ENCODE measurements around the gene RASL11A.

DNA sequence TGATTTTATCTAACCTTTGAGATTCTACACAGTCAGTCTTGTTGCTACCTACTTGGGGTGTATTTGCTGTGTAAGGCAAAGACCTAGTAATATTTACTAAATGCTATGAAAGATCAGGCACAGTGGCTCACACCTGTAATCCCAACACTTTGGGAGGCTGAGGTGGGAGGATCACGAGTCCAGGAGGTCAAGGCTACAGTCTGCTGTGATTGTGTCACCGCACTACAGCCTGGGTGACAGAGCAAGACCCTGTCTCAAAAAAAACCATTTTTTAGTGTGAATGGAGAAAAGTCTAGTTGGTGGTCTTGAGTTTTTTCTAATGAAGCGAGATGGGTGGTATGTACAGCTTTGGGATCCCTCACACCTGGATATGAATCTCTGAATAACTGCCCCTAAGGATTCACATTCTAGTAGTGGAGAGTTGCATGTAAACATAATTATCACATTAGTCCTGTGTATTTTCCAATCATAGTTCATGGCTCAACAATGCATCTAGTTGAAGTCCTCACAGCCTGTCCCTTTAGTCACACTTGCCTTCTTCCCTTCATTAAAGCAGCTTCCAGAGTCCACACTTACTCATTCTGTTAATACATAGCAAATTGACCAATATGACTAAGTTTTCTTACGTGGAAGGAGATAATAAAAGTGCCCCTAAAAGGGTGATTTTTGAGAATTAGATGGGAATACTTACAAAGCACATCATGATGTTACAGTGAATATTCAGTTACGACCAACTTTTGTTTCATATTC is 11.8 kb upstream of the RASL11A start:
- TF ChIP-seq, protein P1, sequence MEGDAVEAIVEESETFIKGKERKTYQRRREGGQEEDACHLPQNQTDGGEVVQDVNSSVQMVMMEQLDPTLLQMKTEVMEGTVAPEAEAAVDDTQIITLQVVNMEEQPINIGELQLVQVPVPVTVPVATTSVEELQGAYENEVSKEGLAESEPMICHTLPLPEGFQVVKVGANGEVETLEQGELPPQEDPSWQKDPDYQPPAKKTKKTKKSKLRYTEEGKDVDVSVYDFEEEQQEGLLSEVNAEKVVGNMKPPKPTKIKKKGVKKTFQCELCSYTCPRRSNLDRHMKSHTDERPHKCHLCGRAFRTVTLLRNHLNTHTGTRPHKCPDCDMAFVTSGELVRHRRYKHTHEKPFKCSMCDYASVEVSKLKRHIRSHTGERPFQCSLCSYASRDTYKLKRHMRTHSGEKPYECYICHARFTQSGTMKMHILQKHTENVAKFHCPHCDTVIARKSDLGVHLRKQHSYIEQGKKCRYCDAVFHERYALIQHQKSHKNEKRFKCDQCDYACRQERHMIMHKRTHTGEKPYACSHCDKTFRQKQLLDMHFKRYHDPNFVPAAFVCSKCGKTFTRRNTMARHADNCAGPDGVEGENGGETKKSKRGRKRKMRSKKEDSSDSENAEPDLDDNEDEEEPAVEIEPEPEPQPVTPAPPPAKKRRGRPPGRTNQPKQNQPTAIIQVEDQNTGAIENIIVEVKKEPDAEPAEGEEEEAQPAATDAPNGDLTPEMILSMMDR (IDR thresholded peaks at IDR 0.05): no peak
- TF ChIP-seq EP300 (IDR thresholded peaks at IDR 0.05; ENCODE audit: borderline replicate concordance in 1 of 2, low read depth in 1 of 2, low read length in 1 of 2): no peak
- no peak for TF ChIP-seq NRF1 (IDR thresholded peaks at IDR 0.05; ENCODE audit: low read depth, low read length)
- TF ChIP-seq, protein P2, sequence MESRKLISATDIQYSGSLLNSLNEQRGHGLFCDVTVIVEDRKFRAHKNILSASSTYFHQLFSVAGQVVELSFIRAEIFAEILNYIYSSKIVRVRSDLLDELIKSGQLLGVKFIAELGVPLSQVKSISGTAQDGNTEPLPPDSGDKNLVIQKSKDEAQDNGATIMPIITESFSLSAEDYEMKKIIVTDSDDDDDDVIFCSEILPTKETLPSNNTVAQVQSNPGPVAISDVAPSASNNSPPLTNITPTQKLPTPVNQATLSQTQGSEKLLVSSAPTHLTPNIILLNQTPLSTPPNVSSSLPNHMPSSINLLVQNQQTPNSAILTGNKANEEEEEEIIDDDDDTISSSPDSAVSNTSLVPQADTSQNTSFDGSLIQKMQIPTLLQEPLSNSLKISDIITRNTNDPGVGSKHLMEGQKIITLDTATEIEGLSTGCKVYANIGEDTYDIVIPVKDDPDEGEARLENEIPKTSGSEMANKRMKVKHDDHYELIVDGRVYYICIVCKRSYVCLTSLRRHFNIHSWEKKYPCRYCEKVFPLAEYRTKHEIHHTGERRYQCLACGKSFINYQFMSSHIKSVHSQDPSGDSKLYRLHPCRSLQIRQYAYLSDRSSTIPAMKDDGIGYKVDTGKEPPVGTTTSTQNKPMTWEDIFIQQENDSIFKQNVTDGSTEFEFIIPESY (IDR thresholded peaks at IDR 0.05; ENCODE audit: borderline replicate concordance, low read depth): no peak
- no peak for TF ChIP-seq YY1 (IDR thresholded peaks at IDR 0.05; ENCODE audit: low read depth)
- TF ChIP-seq, protein P3, sequence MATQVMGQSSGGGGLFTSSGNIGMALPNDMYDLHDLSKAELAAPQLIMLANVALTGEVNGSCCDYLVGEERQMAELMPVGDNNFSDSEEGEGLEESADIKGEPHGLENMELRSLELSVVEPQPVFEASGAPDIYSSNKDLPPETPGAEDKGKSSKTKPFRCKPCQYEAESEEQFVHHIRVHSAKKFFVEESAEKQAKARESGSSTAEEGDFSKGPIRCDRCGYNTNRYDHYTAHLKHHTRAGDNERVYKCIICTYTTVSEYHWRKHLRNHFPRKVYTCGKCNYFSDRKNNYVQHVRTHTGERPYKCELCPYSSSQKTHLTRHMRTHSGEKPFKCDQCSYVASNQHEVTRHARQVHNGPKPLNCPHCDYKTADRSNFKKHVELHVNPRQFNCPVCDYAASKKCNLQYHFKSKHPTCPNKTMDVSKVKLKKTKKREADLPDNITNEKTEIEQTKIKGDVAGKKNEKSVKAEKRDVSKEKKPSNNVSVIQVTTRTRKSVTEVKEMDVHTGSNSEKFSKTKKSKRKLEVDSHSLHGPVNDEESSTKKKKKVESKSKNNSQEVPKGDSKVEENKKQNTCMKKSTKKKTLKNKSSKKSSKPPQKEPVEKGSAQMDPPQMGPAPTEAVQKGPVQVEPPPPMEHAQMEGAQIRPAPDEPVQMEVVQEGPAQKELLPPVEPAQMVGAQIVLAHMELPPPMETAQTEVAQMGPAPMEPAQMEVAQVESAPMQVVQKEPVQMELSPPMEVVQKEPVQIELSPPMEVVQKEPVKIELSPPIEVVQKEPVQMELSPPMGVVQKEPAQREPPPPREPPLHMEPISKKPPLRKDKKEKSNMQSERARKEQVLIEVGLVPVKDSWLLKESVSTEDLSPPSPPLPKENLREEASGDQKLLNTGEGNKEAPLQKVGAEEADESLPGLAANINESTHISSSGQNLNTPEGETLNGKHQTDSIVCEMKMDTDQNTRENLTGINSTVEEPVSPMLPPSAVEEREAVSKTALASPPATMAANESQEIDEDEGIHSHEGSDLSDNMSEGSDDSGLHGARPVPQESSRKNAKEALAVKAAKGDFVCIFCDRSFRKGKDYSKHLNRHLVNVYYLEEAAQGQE (IDR thresholded peaks at IDR 0.05; ENCODE audit: low read depth, low read length): no peak
